Stomach smooth muscle (tissue), 2 donors: Measurements from ENCODE around the gene MBTPS1.

Experiments used
- H3K27ac ChIP-seq: one replicate; pipeline ENCODE4 v1.7.0; 2013; ENCODE audit warnings: mild to moderate bottlenecking, low read length, inconsistent platforms
- H3K27me3 ChIP-seq, 2 donors: one replicate each; pipeline ENCODE4 v1.7.0; 2013; ENCODE audit warnings: low read length in 2 of 2; ENCODE audit not compliant: insufficient read depth in 2 of 2, control insufficient read depth in 1 of 2
- H3K36me3 ChIP-seq, 2 donors: one replicate each; pipeline ENCODE4 v1.7.0; 2013; ENCODE audit warnings: low read length in 2 of 2; ENCODE audit not compliant: control insufficient read depth in 2 of 2, insufficient read depth in 2 of 2
- H3K4me1 ChIP-seq: one replicate; pipeline ENCODE4 v1.7.0; 2013; ENCODE audit warnings: low read length; ENCODE audit not compliant: control insufficient read depth, insufficient read depth
- H3K4me3 ChIP-seq, 2 donors: one replicate each; pipeline ENCODE4 v1.7.0; 2013; ENCODE audit warnings: low read length in 2 of 2
- H3K9ac ChIP-seq, 2 donors: one replicate each; pipeline ENCODE4 v1.7.0; 2013; ENCODE audit warnings: low read length in 2 of 2, mild to moderate bottlenecking in 1 of 2
- H3K9me3 ChIP-seq, 2 donors: one replicate each; pipeline ENCODE4 v1.7.0; 2013; ENCODE audit warnings: low read length in 2 of 2; ENCODE audit not compliant: control insufficient read depth in 2 of 2
- donor health status: healthy.
- donor health status: Pancreatic carcinoma.

Gene MBTPS1

DNA sequence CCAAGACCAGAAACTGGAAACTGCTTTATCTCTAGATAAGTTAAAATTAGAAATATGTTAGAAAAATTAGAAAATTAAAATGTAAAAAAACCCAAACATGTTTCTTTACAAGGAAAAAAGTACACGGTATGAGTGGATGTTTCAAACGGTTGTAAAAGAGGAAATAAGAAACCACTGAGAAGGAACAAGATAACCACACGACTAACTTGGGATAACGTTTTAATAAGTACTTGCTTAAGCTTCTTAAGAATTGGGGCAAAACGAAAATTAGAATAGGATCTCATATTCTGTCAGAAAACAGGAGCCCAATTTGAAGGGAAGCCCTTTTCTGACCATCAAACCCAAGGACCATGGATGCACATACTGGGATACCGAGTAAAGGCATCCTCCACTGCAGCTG, 31.0 kb downstream of the MBTPS1 start:
- H3K4me1 ChIP-seq: no peaks in the 10 kb centered on the region
- no peaks in the 10 kb centered on the region for H3K9me3 ChIP-seq
- no peak overlapping the region for H3K27ac ChIP-seq
- no peak overlapping the region for H3K4me3 ChIP-seq
- H3K27me3 ChIP-seq: no peaks in the 10 kb centered on the region
- peaks cover 63 to 71% of the 10 kb centered on the region in 2 donors for H3K36me3 ChIP-seq
- H3K9ac ChIP-seq: no peak overlapping the region

DNA sequence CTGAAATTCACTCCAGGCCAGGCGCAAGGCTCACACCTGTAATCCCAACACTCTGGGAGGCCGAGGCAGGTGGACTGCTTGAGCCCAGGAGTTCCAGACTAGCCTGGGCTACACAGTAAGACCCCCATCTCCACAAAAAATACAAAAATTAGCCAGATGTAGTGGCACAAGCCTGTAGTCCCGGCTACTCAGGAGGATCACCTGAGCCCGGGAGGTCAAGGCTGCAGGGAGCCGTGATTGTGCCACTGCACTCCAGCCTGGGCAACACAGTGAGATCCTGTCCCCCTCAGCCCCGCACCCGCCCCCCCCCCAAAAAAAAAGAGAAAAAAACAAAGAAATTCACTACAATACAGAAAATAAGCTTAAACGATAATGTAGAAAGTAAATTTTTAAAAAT, 31.5 kb downstream of the MBTPS1 start:
- no peak overlapping the region for H3K27ac ChIP-seq
- H3K36me3 ChIP-seq: peaks cover 66 to 72% of the 10 kb centered on the region in 2 donors
- no peaks in the 10 kb centered on the region for H3K4me1 ChIP-seq

GRCh38 chr16:84084570-84085270, 32.0 kb downstream of the MBTPS1 start:
- no peaks in the 10 kb centered on the region for H3K27me3 ChIP-seq
- no peak overlapping the region for H3K9ac ChIP-seq
- no peak overlapping the region for H3K4me3 ChIP-seq
- peaks cover 66 to 72% of the 10 kb centered on the region in 2 donors for H3K36me3 ChIP-seq
- H3K27ac ChIP-seq: no peak overlapping the region
- no peaks in the 10 kb centered on the region for H3K4me1 ChIP-seq
- H3K9me3 ChIP-seq: no peaks in the 10 kb centered on the region

More for the DNA sequence above, 31.5 kb downstream of the MBTPS1 start:
- Histone ChIP-seq H3K9me3 (no peaks in the 10 kb centered on the region), H3K9ac (no peak overlapping the region), H3K4me3 (no peak overlapping the region), H3K27me3 (no peaks in the 10 kb centered on the region)

- Histone ChIP-seq H3K27ac (no peak overlapping the region), H3K9ac (no peak overlapping the region), H3K4me3 (no peak overlapping the region), H3K27me3 (no peaks in the 10 kb centered on the region), H3K36me3 (peaks cover 59 to 60% of the 10 kb centered on the region in 2 donors), H3K4me1 (no peaks in the 10 kb centered on the region), H3K9me3 (no peaks in the 10 kb centered on the region)
These were observed 33.7 kb downstream of the MBTPS1 start for GRCh38 chr16:84082835-84083569.

DNA sequence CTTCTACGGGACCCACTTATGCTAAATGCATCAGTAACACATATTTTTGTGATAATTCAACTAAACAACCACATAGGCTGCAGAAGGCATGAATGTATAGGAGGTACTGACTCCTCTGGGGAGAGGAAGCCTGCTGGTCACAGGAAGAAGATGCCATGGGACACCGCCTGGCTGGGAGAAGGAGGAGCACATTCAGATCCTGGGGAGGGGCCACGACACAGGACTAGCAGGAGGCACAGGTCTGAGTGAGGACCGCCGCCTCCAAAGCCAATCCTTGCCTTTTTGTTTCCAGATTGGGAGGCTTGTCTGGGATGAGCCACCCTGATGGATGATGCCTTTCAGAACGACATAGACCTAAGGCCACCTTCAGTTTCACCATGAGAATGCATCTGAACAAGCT, 34.6 kb downstream of the MBTPS1 start:
- no peak overlapping the region for H3K4me3 ChIP-seq
- H3K4me1 ChIP-seq: no peaks in the 10 kb centered on the region
- no peaks in the 10 kb centered on the region for H3K9me3 ChIP-seq
- no peak overlapping the region for H3K27ac ChIP-seq
- H3K9ac ChIP-seq: no peak overlapping the region
- H3K36me3 ChIP-seq: peaks cover 51 to 55% of the 10 kb centered on the region in 2 donors
- H3K27me3 ChIP-seq: no peaks in the 10 kb centered on the region

GRCh38 chr16:84081446-84081989, 35.2 kb downstream of the MBTPS1 start:
- peaks cover 45 to 52% of the 10 kb centered on the region in 2 donors for H3K36me3 ChIP-seq
- no peak overlapping the region for H3K9ac ChIP-seq
- no peaks in the 10 kb centered on the region for H3K4me1 ChIP-seq
- no peak overlapping the region for H3K4me3 ChIP-seq
- no peak overlapping the region for H3K27ac ChIP-seq
- H3K9me3 ChIP-seq: no peaks in the 10 kb centered on the region
- no peaks in the 10 kb centered on the region for H3K27me3 ChIP-seq

GRCh38 chr16:84080813-84081212, 35.9 kb downstream of the MBTPS1 start:
- H3K27me3 ChIP-seq: no peaks in the 10 kb centered on the region
- H3K4me3 ChIP-seq: no peak overlapping the region
- no peaks in the 10 kb centered on the region for H3K9me3 ChIP-seq
- H3K36me3 ChIP-seq: peaks cover 38 to 47% of the 10 kb centered on the region in 2 donors
- no peak overlapping the region for H3K9ac ChIP-seq
- H3K27ac ChIP-seq: no peak overlapping the region
- no peaks in the 10 kb centered on the region for H3K4me1 ChIP-seq

DNA sequence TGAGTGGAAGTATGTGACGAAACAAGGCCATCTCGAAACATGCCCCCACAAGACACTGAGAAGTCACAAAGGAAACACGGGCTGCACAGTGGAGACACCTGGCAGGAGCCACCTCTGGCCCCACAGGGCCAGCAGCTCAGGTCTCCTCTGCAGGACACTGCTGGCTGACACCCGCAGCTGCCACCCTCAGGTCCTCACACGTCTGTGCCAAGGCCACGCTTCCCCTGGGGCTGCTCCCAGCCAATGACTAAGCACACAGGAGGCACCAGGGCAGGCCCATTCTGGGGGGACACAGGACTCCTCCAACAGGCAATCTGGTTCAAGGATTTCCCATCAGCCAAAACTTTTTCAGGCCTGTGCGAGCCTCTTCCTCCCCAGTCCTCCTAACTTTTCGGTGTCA, 36.4 kb downstream of the MBTPS1 start:
- Histone ChIP-seq H3K9me3 (no peaks in the 10 kb centered on the region), H3K27ac (no peak overlapping the region), H3K27me3 (no peaks in the 10 kb centered on the region), H3K36me3 (peaks cover 42 to 45% of the 10 kb centered on the region in 2 donors), H3K9ac (no peak overlapping the region), H3K4me3 (no peak overlapping the region), H3K4me1 (no peaks in the 10 kb centered on the region)

DNA sequence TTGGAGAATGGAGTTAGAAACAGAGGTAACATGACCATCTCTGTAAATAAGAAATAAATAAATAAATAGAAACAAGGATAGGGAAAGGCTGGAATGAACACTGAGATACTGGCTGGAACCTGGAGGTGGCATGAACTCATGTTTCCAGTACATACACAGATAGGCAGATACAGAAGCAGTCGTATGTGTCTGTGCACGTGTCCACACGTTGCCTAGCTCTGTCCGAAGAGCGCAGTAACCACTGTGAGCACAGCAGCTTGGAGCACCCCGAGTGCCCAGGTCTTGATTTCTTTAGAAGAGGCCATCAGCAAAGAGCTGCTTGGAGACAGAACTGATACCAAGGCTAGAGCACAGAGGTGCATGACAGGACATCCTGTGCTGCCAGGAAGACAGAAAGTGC, 37.1 kb downstream of the MBTPS1 start:
- Histone ChIP-seq H3K27ac (no peak overlapping the region), H3K9me3 (no peaks in the 10 kb centered on the region), H3K4me3 (no peak overlapping the region), H3K27me3 (no peaks in the 10 kb centered on the region), H3K9ac (no peak overlapping the region), H3K4me1 (peaks cover under 1% of the 10 kb centered on the region), H3K36me3 (peaks cover 48 to 52% of the 10 kb centered on the region in 2 donors)

- H3K27me3 ChIP-seq: no peaks in the 10 kb centered on the region
- no peak overlapping the region for H3K4me3 ChIP-seq
- peaks cover 2% of the 10 kb centered on the region for H3K4me1 ChIP-seq
- H3K9me3 ChIP-seq: no peaks in the 10 kb centered on the region
- no peak overlapping the region for H3K27ac ChIP-seq
- H3K36me3 ChIP-seq: peaks cover 41 to 50% of the 10 kb centered on the region in 2 donors
- H3K9ac ChIP-seq: no peak overlapping the region
These were observed 41.4 kb downstream of the MBTPS1 start for GRCh38 chr16:84075376-84075775.

- H3K4me3 ChIP-seq: no peak overlapping the region
- H3K27me3 ChIP-seq: no peaks in the 10 kb centered on the region
- no peak overlapping the region for H3K27ac ChIP-seq
- H3K9ac ChIP-seq: no peak overlapping the region
- peaks cover 2% of the 10 kb centered on the region for H3K4me1 ChIP-seq
- peaks cover 40 to 48% of the 10 kb centered on the region in 2 donors for H3K36me3 ChIP-seq
- no peaks in the 10 kb centered on the region for H3K9me3 ChIP-seq
These were observed 42.0 kb downstream of the MBTPS1 start for GRCh38 chr16:84074721-84075120.
